ENCODE results near the gene DNAJB13.

- TF ChIP-seq CTCF (IDR thresholded peaks at IDR 0.05; ENCODE audit: low read length) (no peak), EZH2 (IDR thresholded peaks at IDR 0.05; ENCODE audit: borderline replicate concordance, low read length) (no peak)
Measured at GRCh38 chr11:74004046-74004695, 53.3 kb downstream of the DNAJB13 start.
